Stimulated activated naive B cell treated with anti-CD40 and anti-IgM and Interleukin-4, amounts not matched to agents 10 μg/mL and 1 μg/mL and 100 μg/mL, for 72 hours (primary cell): ENCODE results near the gene GSKIP.

ENCODE experiments used
- ATAC-seq, 2 donors: fragments of 150-1000 bp; cut with Tn5 transposase; replicated peaks; 2 replicates each; pipeline ENCODE4 v1.10.0; 2021; ENCODE audit warnings: moderate library complexity in 1 of 2
- DNase-seq: peaks from one replicate; pipeline ENCODE4 v3.0.0; 2021
- H3K27ac Mint-ChIP-seq: one replicate; pipeline ENCODE4 v1.8.0; 2022; ENCODE audit warnings: mild to moderate bottlenecking, mixed read lengths
- H3K27me3 Mint-ChIP-seq, 2 donors: one replicate each; pipeline ENCODE4 v1.8.0; 2022; ENCODE audit warnings: mixed read lengths in 2 of 2
- H3K36me3 Mint-ChIP-seq, 2 donors: one replicate each; pipeline ENCODE4 v1.8.0; 2022; ENCODE audit warnings: mixed read lengths in 2 of 2, mild to moderate bottlenecking in 1 of 2
- H3K4me1 Mint-ChIP-seq, 2 donors: one replicate each; pipeline ENCODE4 v1.8.0; 2022; ENCODE audit warnings: mixed read lengths in 2 of 2, mild to moderate bottlenecking in 1 of 2
- H3K4me3 Mint-ChIP-seq, 2 donors: one replicate each; pipeline ENCODE4 v1.8.0; 2022; ENCODE audit warnings: mild to moderate bottlenecking in 2 of 2, mixed read lengths in 2 of 2, moderate library complexity in 1 of 2
- H3K9me3 Mint-ChIP-seq, 2 donors: one replicate each; pipeline ENCODE4 v1.8.0; 2022; ENCODE audit warnings: mixed read lengths in 2 of 2, mild to moderate bottlenecking in 1 of 2

GSKIP gene

DNA sequence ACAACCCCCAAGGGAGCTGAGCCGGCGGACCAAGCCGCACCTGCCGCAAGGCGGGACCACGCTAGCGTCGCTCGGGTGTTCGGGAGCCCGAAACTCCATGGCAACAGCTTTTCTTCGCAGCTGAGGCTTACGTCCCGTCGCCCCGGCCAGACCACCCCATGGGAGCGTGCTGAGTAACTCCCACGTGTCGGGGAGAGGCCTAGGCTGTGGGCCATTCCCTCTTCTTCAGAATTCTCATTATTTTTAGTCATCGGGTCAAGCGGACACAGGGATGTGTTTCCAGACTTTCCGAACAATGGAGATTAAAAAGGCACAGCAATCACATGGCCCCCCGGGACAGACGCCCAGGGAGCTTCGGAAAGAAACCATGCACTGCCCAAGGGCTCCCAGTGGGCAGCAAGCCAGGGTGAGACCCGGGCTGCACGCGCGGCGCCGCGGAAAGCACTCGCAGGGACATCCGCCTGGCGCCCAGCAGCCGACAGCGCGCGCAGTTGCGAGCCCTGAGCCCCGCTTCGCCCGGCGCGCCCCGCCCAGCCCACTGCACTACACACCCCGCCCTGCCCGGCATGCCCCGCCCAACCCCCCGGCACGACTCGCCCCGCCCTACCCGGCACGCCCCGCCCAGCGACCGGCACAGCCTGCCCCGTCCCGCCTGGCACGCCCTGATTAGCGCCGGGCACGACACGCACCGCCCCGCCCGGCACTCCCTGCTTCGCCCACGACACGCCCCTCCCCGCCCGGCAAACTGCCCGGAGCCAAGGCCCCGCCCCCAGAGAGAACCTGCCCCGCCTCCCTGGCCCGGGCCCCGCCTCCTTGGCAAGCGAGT, 28.2 kb downstream of the GSKIP start:
- peaks cover 4 to 5% of the 10 kb centered on the region in 2 donors for H3K27me3 Mint-ChIP-seq
- no peaks in the 10 kb centered on the region for H3K9me3 Mint-ChIP-seq

DNA sequence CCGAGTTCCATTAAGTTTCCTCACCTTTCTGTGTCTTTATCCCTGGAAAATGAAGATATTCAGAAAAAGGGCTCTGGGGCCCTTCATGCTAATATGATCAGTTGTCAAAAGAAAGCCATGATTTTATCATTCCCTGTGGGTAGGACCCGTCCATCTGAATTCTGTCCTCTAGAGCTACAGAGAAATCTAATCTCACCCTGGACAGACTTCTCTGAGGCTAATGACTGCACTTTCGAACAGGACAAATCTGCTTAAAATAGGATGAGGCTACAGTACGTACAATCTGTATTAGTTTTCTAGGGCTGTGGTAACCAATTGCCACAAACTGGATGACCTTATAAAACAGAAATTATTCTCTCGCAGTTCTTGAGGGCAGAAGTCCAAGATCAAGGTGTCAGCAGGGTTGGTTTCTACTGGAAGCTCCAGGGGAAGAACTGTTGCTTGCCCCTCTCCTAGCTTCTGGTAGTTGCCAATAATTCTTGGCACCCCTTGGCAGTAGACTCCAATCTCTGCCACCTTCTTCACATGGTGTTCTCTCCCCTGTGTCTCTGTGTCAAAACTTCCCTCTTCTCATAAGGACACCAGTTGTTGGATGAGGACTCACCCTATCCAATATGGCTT, 29.9 kb downstream of the GSKIP start:
- Mint-ChIP-seq H3K27me3 (peaks cover 4 to 5% of the 10 kb centered on the region in 2 donors), H3K27ac (no peak overlapping the region), H3K4me1 (peaks cover 3 to 10% of the 10 kb centered on the region in 2 donors), H3K4me3 (peak overlapping the region; percentile 36 to 93), H3K9me3 (no peaks in the 10 kb centered on the region), H3K36me3 (peaks cover 0 to 4% of the 10 kb centered on the region in 2 donors)
- DNase-seq: no peak
- ATAC-seq: no peak

More for the DNA sequence above, 28.2 kb downstream of the GSKIP start:
- Mint-ChIP-seq H3K4me1 (peaks cover 3 to 10% of the 10 kb centered on the region in 2 donors), H3K36me3 (peaks cover 3 to 4% of the 10 kb centered on the region in 2 donors), H3K27ac (peak overlapping the region; percentile 96), H3K4me3 (peak overlapping the region; percentile 92 to 93)
- peak; percentile 99 for DNase-seq
- peak; percentile 92 to 94 for ATAC-seq

DNA sequence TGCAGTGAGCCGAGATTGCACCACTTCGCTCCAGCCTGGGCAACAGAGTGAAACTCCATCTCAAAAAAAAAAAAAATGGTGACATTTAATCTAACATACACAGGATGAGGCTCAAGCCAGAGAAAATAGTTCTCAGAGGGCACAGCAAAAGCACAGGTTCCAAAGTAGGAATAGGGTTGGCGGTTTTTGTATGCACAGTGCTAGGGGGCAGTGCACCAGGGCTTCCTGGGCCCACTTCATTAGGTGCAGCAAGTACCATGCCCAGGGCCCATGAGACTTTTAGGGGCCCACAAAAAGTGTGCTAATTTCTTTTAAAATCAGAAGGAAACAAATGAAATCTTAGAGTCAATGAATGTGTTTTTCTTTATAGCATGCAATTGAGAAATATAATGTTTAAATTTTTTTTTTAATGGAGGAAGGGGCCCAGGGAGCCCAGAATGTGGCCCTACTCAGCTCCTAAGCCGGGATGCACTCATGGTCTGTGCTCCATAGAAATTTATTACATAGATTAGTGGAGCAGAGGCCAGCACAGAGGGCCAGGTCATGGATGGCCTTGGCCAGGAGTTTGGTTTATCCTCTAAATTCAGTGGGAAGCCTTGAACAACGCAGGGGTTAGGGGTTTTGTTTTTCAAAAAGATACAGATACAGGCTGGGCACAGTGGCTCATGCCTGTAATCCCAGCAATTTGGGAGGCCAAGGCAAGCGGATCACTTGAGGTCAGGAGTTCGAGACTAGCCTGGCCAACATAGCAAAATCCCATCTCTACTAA, 30.9 kb downstream of the GSKIP start:
- peaks cover 5 to 10% of the 10 kb centered on the region in 2 donors for H3K27me3 Mint-ChIP-seq
- H3K4me3 Mint-ChIP-seq: no peak overlapping the region
- no peaks in the 10 kb centered on the region for H3K9me3 Mint-ChIP-seq

DNA sequence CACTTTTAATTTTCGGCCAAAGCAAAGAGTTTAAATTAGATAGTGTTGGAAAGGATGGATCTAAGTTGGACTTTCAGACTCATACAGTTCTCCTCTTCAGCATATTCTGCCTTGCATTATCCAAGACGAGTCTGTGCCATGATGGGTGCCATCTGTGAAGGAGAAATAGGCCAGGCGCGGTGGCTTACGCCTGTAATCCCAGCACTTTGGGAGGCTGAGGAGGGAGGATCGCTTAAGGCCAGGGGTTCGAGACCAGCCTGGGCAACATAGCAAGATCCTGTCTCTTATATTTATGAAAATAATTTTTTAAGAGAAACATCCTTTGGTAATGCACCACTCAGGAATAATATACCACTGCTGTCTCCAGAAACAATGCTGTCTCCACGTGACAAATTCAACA, 35.1 kb downstream of the GSKIP start:
- Mint-ChIP-seq H3K9me3 (no peaks in the 10 kb centered on the region), H3K36me3 (peaks cover 0 to 3% of the 10 kb centered on the region in 2 donors), H3K27ac (no peak overlapping the region), H3K4me3 (no peak overlapping the region), H3K27me3 (peaks cover 12 to 43% of the 10 kb centered on the region in 2 donors), H3K4me1 (no peaks in the 10 kb centered on the region)
- DNase-seq (no peak), ATAC-seq (no peak)

More for the DNA sequence above, 30.9 kb downstream of the GSKIP start:
- no peaks in the 10 kb centered on the region for H3K36me3 Mint-ChIP-seq
- H3K27ac Mint-ChIP-seq: no peak overlapping the region
- ATAC-seq: no peak
- DNase-seq: no peak
- peaks cover 3 to 10% of the 10 kb centered on the region in 2 donors for H3K4me1 Mint-ChIP-seq

DNA sequence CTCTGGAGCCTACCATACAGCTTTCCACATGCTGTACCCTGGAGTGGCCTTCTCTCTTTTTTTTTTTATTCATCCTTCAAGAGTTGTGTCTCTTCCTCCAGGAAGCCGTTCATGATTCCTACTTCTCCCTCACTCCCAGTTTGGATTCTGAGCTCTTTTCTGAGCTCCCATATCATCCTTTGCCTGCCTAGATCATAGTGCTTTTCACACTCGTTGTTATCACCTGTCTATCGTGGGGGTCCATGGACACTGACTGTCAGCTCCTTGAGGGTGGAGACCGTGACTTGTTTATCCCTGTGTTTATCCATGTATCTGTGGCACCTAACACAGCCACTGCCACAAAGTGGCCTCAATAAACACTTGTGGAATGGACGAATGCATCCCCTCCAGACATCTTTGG, 35.6 kb downstream of the GSKIP start:
- DNase-seq (no peak), ATAC-seq (no peak)
- peaks cover 0 to 3% of the 10 kb centered on the region in 2 donors for H3K36me3 Mint-ChIP-seq
- no peak overlapping the region for H3K4me3 Mint-ChIP-seq
- H3K27me3 Mint-ChIP-seq: peaks cover 12 to 43% of the 10 kb centered on the region in 2 donors
- no peak overlapping the region for H3K27ac Mint-ChIP-seq
- no peaks in the 10 kb centered on the region for H3K4me1 Mint-ChIP-seq
- no peaks in the 10 kb centered on the region for H3K9me3 Mint-ChIP-seq

DNA sequence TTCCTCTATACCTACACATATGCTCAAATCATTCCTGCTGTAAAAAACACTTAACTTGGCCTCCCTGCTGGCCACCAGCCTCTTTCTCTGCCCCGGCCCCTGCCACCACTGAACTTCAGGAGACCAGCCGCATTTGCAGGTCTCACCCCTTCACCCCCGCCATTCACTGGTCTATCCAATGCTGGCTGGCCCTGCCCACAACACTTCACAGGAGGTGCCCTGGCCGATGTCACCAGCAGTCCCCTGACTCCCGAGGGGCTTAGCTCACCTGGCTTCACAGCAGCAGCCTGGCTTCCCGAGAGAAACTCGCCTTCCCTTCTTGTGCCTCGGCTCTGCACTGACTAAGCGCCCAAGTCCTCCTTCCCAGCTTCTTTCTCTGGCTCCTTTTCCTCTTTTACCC, 36.1 kb downstream of the GSKIP start:
- Mint-ChIP-seq H3K4me3 (no peak overlapping the region), H3K4me1 (no peaks in the 10 kb centered on the region), H3K27ac (no peak overlapping the region), H3K9me3 (no peaks in the 10 kb centered on the region), H3K27me3 (peaks cover 12 to 43% of the 10 kb centered on the region in 2 donors), H3K36me3 (peaks cover 0 to 3% of the 10 kb centered on the region in 2 donors)
- DNase-seq (no peak), ATAC-seq (no peak)

DNA sequence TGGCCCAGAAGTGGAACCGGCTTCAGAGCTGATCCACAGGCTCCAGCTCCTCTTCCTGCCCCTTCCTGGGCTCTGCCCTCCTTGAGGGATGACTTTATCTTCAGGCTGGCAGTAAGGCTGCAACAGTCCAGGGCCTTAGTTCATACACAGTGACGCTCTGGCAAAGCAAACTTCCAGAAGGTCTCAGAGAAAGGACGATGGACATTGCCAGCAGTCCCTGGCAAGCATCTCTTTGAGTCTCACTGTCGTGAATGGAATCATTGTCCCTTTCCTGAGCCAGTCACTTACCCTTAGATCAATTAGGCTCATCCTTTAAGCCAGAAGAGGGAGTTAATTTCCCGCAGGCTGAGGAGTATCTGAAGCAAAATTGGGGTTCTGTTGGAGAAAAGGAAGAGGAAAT, 37.2 kb downstream of the GSKIP start:
- H3K27me3 Mint-ChIP-seq: peaks cover 7 to 40% of the 10 kb centered on the region in 2 donors
- ATAC-seq (no peak), DNase-seq (no peak)
- H3K9me3 Mint-ChIP-seq: no peaks in the 10 kb centered on the region
- H3K27ac Mint-ChIP-seq: no peak overlapping the region
- no peaks in the 10 kb centered on the region for H3K4me1 Mint-ChIP-seq
- peaks cover 0 to 3% of the 10 kb centered on the region in 2 donors for H3K36me3 Mint-ChIP-seq
- no peak overlapping the region for H3K4me3 Mint-ChIP-seq

DNA sequence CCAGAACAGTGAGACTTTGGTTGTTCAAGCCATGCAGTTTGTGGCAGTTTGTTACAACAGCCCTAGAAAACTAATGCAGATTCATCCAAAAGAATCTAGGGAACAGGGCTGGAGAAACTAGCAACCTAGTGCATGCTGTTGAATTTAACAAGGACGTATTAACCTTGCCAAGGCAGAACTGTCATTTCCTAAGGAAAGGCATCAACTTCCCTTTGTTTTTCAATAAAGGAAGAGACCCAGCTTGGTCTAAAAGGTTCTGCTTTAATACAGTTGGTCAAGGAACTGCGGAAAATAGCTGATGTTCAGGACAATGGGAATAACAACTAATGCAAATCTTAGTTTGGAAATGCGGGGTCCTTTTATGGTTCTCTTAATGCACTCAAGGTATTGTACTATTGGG, 40.1 kb downstream of the GSKIP start:
- H3K27me3 Mint-ChIP-seq: peaks cover 7 to 40% of the 10 kb centered on the region in 2 donors
- no peak for ATAC-seq
- H3K4me3 Mint-ChIP-seq: no peak overlapping the region

DNA sequence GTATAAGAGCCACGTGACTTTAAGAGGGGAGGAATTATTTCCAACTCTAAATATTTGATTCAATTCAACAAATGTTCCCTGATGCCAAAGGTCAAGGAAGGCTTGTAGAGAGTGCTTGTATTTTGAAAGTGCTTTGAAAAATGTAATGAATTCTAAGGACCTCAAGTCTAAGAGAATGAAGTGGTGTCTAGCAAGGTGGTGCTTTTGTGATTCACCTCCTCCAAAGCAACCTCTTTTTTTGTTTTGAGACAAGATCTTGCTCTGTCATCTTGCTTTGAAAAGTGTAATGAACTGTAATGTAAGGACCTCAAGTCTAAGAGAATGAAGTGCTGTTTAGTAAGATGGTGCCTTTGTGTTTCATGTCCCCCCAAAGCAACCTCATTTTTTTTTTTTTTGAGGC, 42.4 kb downstream of the GSKIP start:
- Mint-ChIP-seq H3K4me1 (no peaks in the 10 kb centered on the region), H3K4me3 (no peak overlapping the region), H3K36me3 (no peaks in the 10 kb centered on the region), H3K27me3 (peaks cover 7 to 25% of the 10 kb centered on the region in 2 donors), H3K9me3 (no peaks in the 10 kb centered on the region), H3K27ac (no peak overlapping the region)
- no peak for ATAC-seq
- no peak for DNase-seq

More for the DNA sequence above, 40.1 kb downstream of the GSKIP start:
- no peak overlapping the region for H3K27ac Mint-ChIP-seq
- H3K4me1 Mint-ChIP-seq: no peaks in the 10 kb centered on the region
- DNase-seq: no peak
- no peaks in the 10 kb centered on the region for H3K9me3 Mint-ChIP-seq
- H3K36me3 Mint-ChIP-seq: peaks cover 0 to 3% of the 10 kb centered on the region in 2 donors

DNA sequence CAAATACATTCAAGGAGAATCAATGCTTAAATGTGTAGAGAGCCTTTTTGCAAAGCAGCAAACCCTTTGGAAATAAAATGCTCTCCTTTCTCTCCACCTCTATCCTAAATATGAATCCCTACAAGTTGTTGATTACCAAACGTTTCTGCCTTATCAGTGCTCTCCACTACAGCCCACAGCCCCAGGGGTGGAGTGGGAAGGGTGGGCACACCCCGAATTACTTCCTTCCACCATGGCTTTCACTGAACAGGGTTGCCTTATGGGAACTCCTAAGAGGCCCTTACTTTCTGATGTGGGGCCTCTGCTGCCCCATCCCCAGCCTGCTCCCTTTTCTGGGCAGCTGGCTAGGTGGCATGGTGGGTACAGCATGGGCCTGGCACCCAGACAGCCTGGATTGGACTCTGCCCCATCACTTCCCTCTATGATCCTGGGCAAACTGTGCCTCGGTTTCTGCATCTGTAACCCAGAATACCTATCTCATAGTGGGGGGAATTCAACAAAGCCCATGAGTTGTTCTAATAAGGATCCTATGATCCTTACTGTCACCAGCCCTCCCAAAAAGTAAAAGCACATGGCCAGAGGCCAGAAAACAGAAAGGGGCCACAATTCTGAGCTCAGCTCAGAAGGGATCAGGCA, 44.7 kb downstream of the GSKIP start:
- no peak for ATAC-seq
- Mint-ChIP-seq H3K27me3 (peaks cover 1 to 17% of the 10 kb centered on the region in 2 donors), H3K4me1 (no peaks in the 10 kb centered on the region), H3K27ac (peak overlapping the region; percentile 42), H3K36me3 (no peaks in the 10 kb centered on the region), H3K9me3 (no peaks in the 10 kb centered on the region), H3K4me3 (no peak overlapping the region)
- DNase-seq: no peak

DNA sequence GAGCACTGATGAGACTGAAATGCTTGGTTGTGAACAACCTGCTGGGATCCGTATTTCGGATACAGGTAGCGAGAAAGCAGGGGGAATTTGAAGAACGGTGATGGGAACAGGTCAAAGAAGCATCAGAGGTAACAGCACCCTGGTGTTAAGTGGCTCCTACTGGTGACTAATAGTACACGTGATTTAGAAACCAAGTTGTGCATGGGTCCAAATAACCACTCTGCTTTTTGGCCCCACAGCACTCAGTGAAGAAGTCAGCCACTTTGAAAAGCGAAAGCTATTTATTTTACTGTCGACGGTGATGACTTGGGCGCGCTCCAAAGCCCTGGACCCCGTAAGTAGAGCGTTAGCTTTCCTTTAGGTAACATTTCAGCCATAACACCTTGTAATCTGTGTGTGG, 45.3 kb downstream of the GSKIP start:
- ATAC-seq: no peak
- Mint-ChIP-seq H3K4me1 (no peaks in the 10 kb centered on the region), H3K27ac (no peak overlapping the region), H3K9me3 (no peaks in the 10 kb centered on the region), H3K36me3 (no peaks in the 10 kb centered on the region), H3K4me3 (no peak overlapping the region), H3K27me3 (peaks cover 4 to 20% of the 10 kb centered on the region in 2 donors)
- DNase-seq: no peak

DNA sequence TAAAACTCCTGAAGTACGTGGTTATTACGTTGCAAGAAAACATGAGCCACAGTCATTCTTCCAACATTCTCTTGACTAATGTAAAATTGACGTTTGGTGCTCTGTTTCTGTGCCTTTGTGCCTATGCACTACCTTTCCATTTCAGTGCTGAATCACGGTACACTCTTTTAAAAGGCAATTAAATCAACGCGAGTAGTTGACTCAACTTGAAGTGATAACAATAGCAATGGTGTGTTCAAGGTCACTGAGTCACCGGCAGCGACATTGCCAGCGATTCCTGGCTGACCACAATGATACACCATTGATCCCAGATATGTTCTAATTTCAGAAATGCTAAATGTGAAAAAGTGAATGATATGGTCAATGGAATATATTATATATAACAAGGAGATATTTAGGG, 46.4 kb downstream of the GSKIP start:
- no peak overlapping the region for H3K27ac Mint-ChIP-seq
- ATAC-seq (no peak), DNase-seq (no peak)
- H3K4me1 Mint-ChIP-seq: no peaks in the 10 kb centered on the region
- no peaks in the 10 kb centered on the region for H3K9me3 Mint-ChIP-seq
- H3K4me3 Mint-ChIP-seq: no peak overlapping the region
- H3K36me3 Mint-ChIP-seq: no peaks in the 10 kb centered on the region
- peaks cover 4 to 24% of the 10 kb centered on the region in 2 donors for H3K27me3 Mint-ChIP-seq

DNA sequence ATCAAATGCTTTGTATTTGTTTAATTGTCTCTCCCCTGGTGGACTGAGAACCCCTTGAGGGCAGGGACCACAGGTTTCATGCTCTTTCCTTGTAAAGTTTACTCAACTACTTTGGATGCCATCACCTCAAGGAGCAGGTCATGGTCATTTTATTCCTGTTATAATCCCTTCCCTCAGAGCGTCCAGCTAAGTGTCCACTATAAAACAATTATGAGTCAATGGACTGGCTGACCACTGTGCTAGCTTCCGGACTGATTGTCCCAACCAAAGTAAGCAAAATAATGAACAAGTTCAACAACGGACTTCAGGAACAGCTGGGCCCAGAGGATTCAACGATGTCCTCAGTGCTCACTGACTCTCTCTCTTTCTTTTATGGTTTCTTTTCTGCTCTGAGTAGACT, 46.8 kb downstream of the GSKIP start:
- Mint-ChIP-seq H3K27ac (no peak overlapping the region), H3K27me3 (peaks cover 4 to 24% of the 10 kb centered on the region in 2 donors), H3K4me3 (no peak overlapping the region), H3K9me3 (no peaks in the 10 kb centered on the region), H3K4me1 (no peaks in the 10 kb centered on the region), H3K36me3 (no peaks in the 10 kb centered on the region)
- DNase-seq: no peak
- no peak for ATAC-seq

DNA sequence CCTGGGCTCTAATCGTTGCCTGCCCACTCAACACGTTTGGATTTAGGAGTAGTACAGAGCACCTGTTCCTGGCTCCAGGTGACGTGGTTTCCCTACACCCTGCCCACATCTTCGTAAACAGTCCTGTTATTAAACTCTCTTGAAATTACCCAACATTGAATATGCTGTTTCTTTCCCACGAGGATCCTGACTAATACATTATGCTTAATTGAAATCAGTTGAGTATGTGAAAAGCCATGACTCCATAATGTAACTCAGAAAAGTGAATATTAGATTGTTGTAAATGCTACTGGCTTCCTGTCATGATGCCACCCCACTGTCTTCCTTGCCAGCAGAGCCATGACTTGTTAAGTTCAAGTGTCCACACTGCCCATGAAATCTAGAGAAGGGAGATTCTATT, 50.2 kb downstream of the GSKIP start:
- Mint-ChIP-seq H3K27ac (no peak overlapping the region), H3K4me1 (no peaks in the 10 kb centered on the region), H3K9me3 (no peaks in the 10 kb centered on the region), H3K4me3 (no peak overlapping the region), H3K27me3 (peaks cover 4 to 24% of the 10 kb centered on the region in 2 donors), H3K36me3 (no peaks in the 10 kb centered on the region)
- DNase-seq (no peak), ATAC-seq (no peak)
